ENCODE data around the gene CXCL6. TPM values are rescaled to one million over a fixed set of nuclear protein-coding genes. Genes with fewer than 3 reads are reported as not detected.

The CXCL6 gene
- total RNA-seq, 4 donors from 2014 or later, result 0.17 to 2.1 TPM; not detected in 2

DNA sequence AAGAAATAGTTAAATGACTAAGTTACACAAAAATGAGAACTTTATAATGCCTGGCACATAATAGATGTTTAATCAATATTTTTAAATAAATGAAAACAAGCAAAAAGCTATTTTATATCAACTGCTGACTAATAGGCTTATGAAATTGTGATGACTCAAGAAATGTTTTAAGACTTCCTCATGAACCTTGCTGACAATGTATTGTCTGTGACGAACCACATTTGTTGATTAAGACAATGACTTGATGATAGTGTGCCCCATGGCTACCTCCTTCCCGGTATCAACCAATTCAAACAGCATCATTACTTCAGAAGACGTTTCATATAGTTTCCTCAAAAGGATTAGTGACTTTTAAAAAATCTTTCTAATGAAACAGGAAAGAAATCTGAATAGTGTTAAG, 7.9 kb downstream of the CXCL6 start:
- no peak overlapping the region for H3K4me3 ChIP-seq (ENCODE audit: low read depth, poor library complexity, severe bottlenecking)
- TF ChIP-seq POLR2A (IDR thresholded peaks at IDR 0.05), result no peak
- TF ChIP-seq, protein P1, sequence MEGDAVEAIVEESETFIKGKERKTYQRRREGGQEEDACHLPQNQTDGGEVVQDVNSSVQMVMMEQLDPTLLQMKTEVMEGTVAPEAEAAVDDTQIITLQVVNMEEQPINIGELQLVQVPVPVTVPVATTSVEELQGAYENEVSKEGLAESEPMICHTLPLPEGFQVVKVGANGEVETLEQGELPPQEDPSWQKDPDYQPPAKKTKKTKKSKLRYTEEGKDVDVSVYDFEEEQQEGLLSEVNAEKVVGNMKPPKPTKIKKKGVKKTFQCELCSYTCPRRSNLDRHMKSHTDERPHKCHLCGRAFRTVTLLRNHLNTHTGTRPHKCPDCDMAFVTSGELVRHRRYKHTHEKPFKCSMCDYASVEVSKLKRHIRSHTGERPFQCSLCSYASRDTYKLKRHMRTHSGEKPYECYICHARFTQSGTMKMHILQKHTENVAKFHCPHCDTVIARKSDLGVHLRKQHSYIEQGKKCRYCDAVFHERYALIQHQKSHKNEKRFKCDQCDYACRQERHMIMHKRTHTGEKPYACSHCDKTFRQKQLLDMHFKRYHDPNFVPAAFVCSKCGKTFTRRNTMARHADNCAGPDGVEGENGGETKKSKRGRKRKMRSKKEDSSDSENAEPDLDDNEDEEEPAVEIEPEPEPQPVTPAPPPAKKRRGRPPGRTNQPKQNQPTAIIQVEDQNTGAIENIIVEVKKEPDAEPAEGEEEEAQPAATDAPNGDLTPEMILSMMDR (IDR thresholded peaks at IDR 0.05), result no peak
- WGBS, 2 donors, result 46 to 65% methylated on average over 3 of the region's 3 CpGs
- intact Hi-C loops (cut with DNase I; ENCODE audit: low total_unique reads), result no loop called here
- DNase-seq (ENCODE audit: low spot score in 2 of 2), result no peak

GRCh38 chr4:73844806-73845205, 8.3 kb downstream of the CXCL6 start:
- no peak for DNase-seq (ENCODE audit: low spot score in 2 of 2)
- TF ChIP-seq POLR2A (IDR thresholded peaks at IDR 0.05), result no peak
- TF ChIP-seq, protein P1 (IDR thresholded peaks at IDR 0.05), result no peak
- no peak overlapping the region for H3K4me3 ChIP-seq (ENCODE audit: low read depth, poor library complexity, severe bottlenecking)
- intact Hi-C loops (cut with DNase I; ENCODE audit: low total_unique reads), result no loop called here
- 70 to 72% methylated on average over 2 of the region's 2 CpGs for whole genome bisulfite sequencing, 2 donors

GRCh38 chr4:73847526-73848182, 11.2 kb downstream of the CXCL6 start:
- TF ChIP-seq, protein P1 (IDR thresholded peaks at IDR 0.05), result no peak
- no peak for TF ChIP-seq POLR2A (IDR thresholded peaks at IDR 0.05)
- no peak overlapping the region for H3K4me3 ChIP-seq (ENCODE audit: low read depth, poor library complexity, severe bottlenecking)
- DNase-seq (ENCODE audit: low spot score in 2 of 2), result no peak
- 88% methylated on average over 3 of the region's 3 CpGs for WGBS, 2 donors
- intact Hi-C loops (cut with DNase I; ENCODE audit: low total_unique reads), result no loop called here

DNA sequence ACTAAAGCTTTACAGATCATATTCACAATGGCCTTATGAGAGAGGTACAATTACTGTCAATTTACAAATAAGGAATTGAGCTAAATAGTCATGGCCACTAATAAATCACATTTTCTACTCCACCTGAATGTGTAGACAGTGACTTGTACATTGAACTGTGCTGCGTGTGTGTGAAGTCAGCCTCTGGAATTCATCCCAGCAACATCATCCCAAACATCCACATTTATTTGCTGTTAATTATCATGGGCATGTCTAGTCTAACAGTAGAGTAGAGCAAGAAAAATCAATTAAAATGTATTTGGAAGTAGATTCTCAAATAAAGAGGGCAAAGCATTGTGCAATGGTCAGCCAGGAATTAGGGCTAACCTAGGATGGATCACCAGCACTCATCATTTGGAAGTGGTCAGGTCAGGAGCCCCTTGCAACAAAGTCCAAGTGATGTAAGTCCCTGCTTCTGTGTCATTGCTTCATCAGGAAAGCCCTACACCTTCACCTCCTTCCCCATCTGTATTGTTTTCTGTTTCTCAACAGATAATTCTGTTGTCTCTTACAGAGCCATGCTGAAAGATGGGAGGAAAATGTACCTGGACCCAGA, 11.8 kb downstream of the CXCL6 start:
- DNase-seq (ENCODE audit: low spot score in 2 of 2), result no peak
- H3K4me3 ChIP-seq (ENCODE audit: low read depth, poor library complexity, severe bottlenecking), result no peak overlapping the region
- 44 to 54% methylated on average over 1 of the region's 1 CpG for WGBS, 2 donors
- intact Hi-C loops (cut with DNase I; ENCODE audit: low total_unique reads), result no loop called here
- TF ChIP-seq, protein P1 (IDR thresholded peaks at IDR 0.05), result no peak
- TF ChIP-seq POLR2A (IDR thresholded peaks at IDR 0.05), result no peak

DNA sequence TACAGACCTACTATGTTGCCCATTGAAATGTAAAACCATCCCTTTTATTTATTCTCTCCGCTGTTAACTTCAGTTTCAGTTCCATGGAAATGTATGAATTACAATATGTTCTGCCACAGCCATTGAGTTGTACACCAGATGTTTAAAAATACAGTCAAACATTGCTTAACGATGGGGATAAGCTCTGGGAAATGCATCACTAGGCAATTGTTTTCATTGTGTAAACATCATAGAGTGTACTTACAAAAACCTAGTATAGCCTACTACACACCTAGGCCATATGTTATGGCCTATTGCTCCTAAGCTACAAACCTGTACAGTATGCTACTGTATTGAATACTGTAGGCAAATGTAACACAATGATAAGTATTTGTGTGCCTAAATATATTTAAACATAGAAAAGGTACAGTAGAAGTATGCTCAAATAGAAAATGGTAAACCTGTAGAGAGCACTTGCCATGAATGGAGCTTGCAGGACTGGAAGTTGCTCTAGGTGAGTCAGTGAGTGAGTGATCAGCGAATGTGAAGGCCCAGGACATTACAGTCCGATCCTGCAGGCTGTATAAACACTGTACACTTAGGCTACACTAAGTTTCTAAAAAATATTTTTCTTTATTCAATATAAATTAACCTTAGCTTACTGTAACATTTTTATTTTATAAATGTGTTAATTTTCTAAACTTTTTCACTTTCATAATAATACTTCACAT, 13.9 kb downstream of the CXCL6 start:
- H3K4me3 ChIP-seq (ENCODE audit: low read depth, poor library complexity, severe bottlenecking), result no peak overlapping the region
- intact Hi-C loops (cut with DNase I; ENCODE audit: low total_unique reads), result no loop called here
- 88 to 89% methylated on average over 4 of the region's 4 CpGs for WGBS, 2 donors
- TF ChIP-seq, protein P1 (IDR thresholded peaks at IDR 0.05), result no peak
- no peak for DNase-seq (ENCODE audit: low spot score in 2 of 2)

Measured in lower leg skin (tissue), 4 donors.